HepG2 (cell line): ENCODE data around the gene SPECC1L. TPM values are rescaled to one million over a fixed set of nuclear protein-coding genes. Genes with fewer than 3 reads are reported as not detected.

Experiments used
- ATAC-seq: fragments of 200-7000 bp; cut with Tn5 transposase; 3 replicates; pipeline ENCODE4 v1.9.1; 2020; ENCODE audit warnings: mild to moderate bottlenecking, moderate library complexity
- BruUV-seq: library from RNA; stranded (reverse); fragments of 400-500 nt; replicated peaks from 2 replicates; lab custom pipeline; 2021; lab: Mats Ljungman, UMichigan
- CTCF ChIA-PET: fragments of 300-600 bp; formaldehyde crosslinking; extraction: SDS; loops from one replicate; lab custom pipeline; 2021; ENCODE audit warnings: low total read pairs, inconsistent platforms, low intra/inter-chr PET ratio; lab: Yijun Ruan, JAX
- POLR2A ChIA-PET: fragments of 350-600 bp; sonication (Branson Sonifier 250); formaldehyde crosslinking; loops from one replicate; lab custom pipeline; 2020; ENCODE audit warnings: antibody characterized with exemption, inconsistent platforms; lab: Yijun Ruan, JAX
- DNase-seq: peaks from one replicate; pipeline ENCODE4 v3.0.0-alpha.2; 2015; ENCODE audit warnings: low spot score
- FAIRE-seq: peaks from 3 replicates; lab custom pipeline; 2011; peaks lifted over from hg19 to GRCh38; lab: Jason Lieb, UNC
- H2AFZ ChIP-seq: one replicate; pipeline ENCODE4 v1.6.1; 2011; ENCODE audit warnings: low read length, inconsistent platforms
- H3K27ac ChIP-seq: fragments of 300-600 bp; 3 replicates; pipeline ENCODE4 v1.8.0; 2011; ENCODE audit warnings: mixed run types, mild to moderate bottlenecking, mixed read lengths, low read length, inconsistent platforms; ENCODE audit not compliant: insufficient read depth; ENCODE audit errors: extremely low read length
- H3K27me3 ChIP-seq, 2 experiments: fragments of 200-600 bp in 1 of 2; 2 replicates in 1 of 2; 3 replicates in 1 of 2; pipeline versions ENCODE4 v1.6.0 to v1.8.0; 2011; ENCODE audit warnings: low read length in 2 of 2, mild to moderate bottlenecking in 2 of 2, moderate library complexity in 2 of 2, inconsistent platforms in 1 of 2; ENCODE audit not compliant: insufficient read depth in 2 of 2, control insufficient read depth in 1 of 2
- H3K36me3 ChIP-seq, 2 experiments: fragments of 200-600 bp in 1 of 2; replicated peaks in 1 of 2; 2 replicates in 1 of 2; 3 replicates in 1 of 2; pipeline versions ENCODE4 v1.5.1 to v1.8.0; 2011; ENCODE audit warnings: low read length in 2 of 2, inconsistent platforms in 1 of 2; ENCODE audit not compliant: insufficient read depth in 2 of 2, control insufficient read depth in 1 of 2
- H3K4me1 ChIP-seq: 2 replicates; pipeline ENCODE4 v1.5.1; 2012; ENCODE audit warnings: low read length, inconsistent platforms; ENCODE audit not compliant: insufficient read depth
- H3K4me2 ChIP-seq: 2 replicates; pipeline ENCODE4 v1.6.0; 2011; ENCODE audit warnings: low read depth, low read length, inconsistent platforms
- H3K4me3 ChIP-seq, 3 experiments: fragments of 200-600 bp in 1 of 3; sonication (generic), shearing (Covaris generic) in 1 of 3; replicated peaks in 1 of 3; 2 replicates each; pipeline ENCODE4 v1.5.1; 2011 to 2016; ENCODE audit warnings: low read length in 3 of 3, inconsistent platforms in 2 of 3, low read depth in 2 of 3, mild to moderate bottlenecking in 2 of 3, control low read depth in 1 of 3, mixed read lengths in 1 of 3; ENCODE audit not compliant: insufficient read depth in 1 of 3
- H3K79me2 ChIP-seq: one replicate; pipeline ENCODE4 v1.6.1; 2011; ENCODE audit warnings: low read length, inconsistent platforms; ENCODE audit not compliant: insufficient read depth
- H3K9ac ChIP-seq: 2 replicates; pipeline ENCODE4 v1.6.0; 2011; ENCODE audit warnings: mild to moderate bottlenecking, low read depth, low read length, inconsistent platforms; ENCODE audit not compliant: insufficient read depth
- H3K9me3 ChIP-seq: 2 replicates; pipeline ENCODE4 v1.5.1; 2012; ENCODE audit warnings: mild to moderate bottlenecking, low read length
- H4K20me1 ChIP-seq: 2 replicates; pipeline ENCODE4 v1.6.0; 2011; ENCODE audit warnings: inconsistent platforms, mild to moderate bottlenecking, low read length, moderate library complexity; ENCODE audit not compliant: insufficient read depth
- ATF3 ChIP-seq: sonication (generic); formaldehyde crosslinking; IDR thresholded peaks from 2 replicates; pipeline ENCODE4 v1.4.0; 2020; ENCODE audit warnings: missing genetic modification reagents
- CHD2 ChIP-seq: IDR thresholded peaks from 2 replicates; pipeline ENCODE4 v1.6.1; 2011; ENCODE audit warnings: low read depth, low read length, improper control_type of control experiment
- FOXK2 ChIP-seq: fragments of 450-650 bp; IDR thresholded peaks from 2 replicates; pipeline ENCODE4 v1.6.1; 2016
- GTF3A ChIP-seq: sonication (generic); formaldehyde crosslinking; conservative IDR thresholded peaks from 2 replicates; pipeline ENCODE4 v1.4.0; 2020; ENCODE audit warnings: mild to moderate bottlenecking, missing genetic modification reagents
- MAFF ChIP-seq: IDR thresholded peaks from 2 replicates; pipeline ENCODE4 v1.6.1; 2011; ENCODE audit warnings: low read depth, low read length, improper control_type of control experiment
- MEIS1 ChIP-seq: sonication (generic); formaldehyde crosslinking; IDR thresholded peaks from 2 replicates; pipeline ENCODE4 v1.9.0; 2021; ENCODE audit warnings: mild to moderate bottlenecking, missing genetic modification reagents, moderate library complexity, borderline replicate concordance
- MLXIP ChIP-seq: sonication (generic); formaldehyde crosslinking; IDR thresholded peaks from 2 replicates; pipeline ENCODE4 v1.9.0; 2021; ENCODE audit warnings: missing genetic modification reagents, borderline replicate concordance
- POGZ ChIP-seq: sonication (generic); formaldehyde crosslinking; IDR thresholded peaks from 2 replicates; pipeline ENCODE4 v1.4.0; 2020; ENCODE audit warnings: mild to moderate bottlenecking, missing genetic modification reagents
- SETDB1 ChIP-seq: sonication (generic); formaldehyde crosslinking; IDR thresholded peaks from 2 replicates; pipeline ENCODE4 v1.5.1; 2020; ENCODE audit warnings: missing genetic modification reagents, mild to moderate bottlenecking, borderline replicate concordance
- SPEN ChIP-seq: sonication (generic); formaldehyde crosslinking; IDR thresholded peaks from 2 replicates; pipeline ENCODE4 v1.5.1; 2020; ENCODE audit warnings: low read depth, mild to moderate bottlenecking, missing genetic modification reagents
- WIZ ChIP-seq: sonication (generic); formaldehyde crosslinking; IDR thresholded peaks from 2 replicates; pipeline ENCODE4 v1.5.1; 2020; ENCODE audit warnings: mild to moderate bottlenecking, missing genetic modification reagents
- ZBTB7B ChIP-seq: sonication (generic); formaldehyde crosslinking; IDR thresholded peaks from 2 replicates; pipeline ENCODE4 v1.4.0; 2020; ENCODE audit warnings: missing genetic modification reagents
- ZNF260 ChIP-seq: sonication (generic); formaldehyde crosslinking; IDR thresholded peaks from 2 replicates; pipeline ENCODE4 v1.4.0; 2020; ENCODE audit warnings: missing genetic modification reagents, low read depth, mild to moderate bottlenecking, borderline replicate concordance
- ZNF446 ChIP-seq: sonication (generic); formaldehyde crosslinking; IDR thresholded peaks from 2 replicates; pipeline ENCODE4 v1.5.0; 2020; ENCODE audit warnings: mild to moderate bottlenecking, missing genetic modification reagents
- ZNF468 ChIP-seq: sonication (generic); formaldehyde crosslinking; IDR thresholded peaks from 2 replicates; pipeline ENCODE4 v1.8.0; 2022; ENCODE audit warnings: mild to moderate bottlenecking, moderate library complexity, missing genetic modification reagents
- ZNF589 ChIP-seq: sonication (generic); formaldehyde crosslinking; conservative IDR thresholded peaks from 2 replicates; pipeline ENCODE4 v1.8.0; 2022; ENCODE audit warnings: mild to moderate bottlenecking, moderate library complexity, missing genetic modification reagents
- WGBS: methylation state at CpG from one replicate; pipeline ENCODE4 v1.1.6; 2017; ENCODE audit warnings: low lambda C conversion rate; 5-methylcytosine and 5-hydroxymethylcytosine counted together
- in situ Hi-C: cut with HindIII; loops from 2 replicates; pipeline ENCODE4 v1.10.0; 2017; ENCODE audit warnings: low pct_unique_long_range_greater_than_20kb; ENCODE audit not compliant: extremely low pct_ligation_motif_present
- intact Hi-C: fragments of 100-400 bp; cut with micrococcal nuclease; formaldehyde crosslinking; loops from one replicate; pipeline ENCODE4 v1.10.0; 2022; ENCODE audit not compliant: unreplicated experiment
- polyA plus RNA-seq, 8 experiments: library from polyadenylated mRNA; depleted of rRNA in 3 of 8; stranded (reverse) in 7 of 8; unstranded in 1 of 8; fragments of >200 nt; fragmentation: Illumina TruSeq in 4 of 8; extraction: Trizol in 4 of 8; gene quantifications; 2 replicates each; pipeline versions ENCODE4 v1.2.1 to v1.2.3, GENCODE V29; 2011 to 2016; ENCODE audit warnings: low read depth in 4 of 8, missing spikeins in 1 of 8, mixed read lengths in 1 of 8; ENCODE audit not compliant: insufficient read depth in 1 of 8
- total RNA-seq, 5 experiments: library from RNA; depleted of rRNA; stranded (reverse); fragments of >200 nt; fragmentation: Illumina TruSeq; extraction: Trizol; gene quantifications; 2 replicates each; pipeline ENCODE4 v1.2.3, GENCODE V29; 2016; ENCODE audit warnings: low read depth in 1 of 5

Gene SPECC1L
- total and polyA plus RNA-seq, 2 of the 13 experiments (the other 11 are each of a cell fraction or from before 2014, with no cell fraction given): 14.1 to 30.3 TPM

- Histone ChIP-seq H3K27ac (no peak overlapping the region), H4K20me1 (no peaks in the 10 kb centered on the region), H3K9me3 (no peaks in the 10 kb centered on the region), H3K4me3 (no peak overlapping the region), H3K9ac (no peak overlapping the region), H3K79me2 (no peaks in the 10 kb centered on the region), H3K36me3 (peaks cover 18 to 67% of the 10 kb centered on the region in 2 experiments), H3K4me2 (no peak overlapping the region), H2AFZ (no peak overlapping the region), H3K27me3 (no peaks in the 10 kb centered on the region), H3K4me1 (no peaks in the 10 kb centered on the region)
- DNase-seq: no peak
- ChIA-PET POLR2A (no interaction called here), CTCF (no interaction called here)
- in situ Hi-C loops (no loop called here), intact Hi-C loops (no loop called here)
- BruUV-seq: no TSS peak
- WGBS: 97% methylated on average over 3 of the region's 3 CpGs
- no peak for FAIRE-seq
- no peak for ATAC-seq
- no peak for TF ChIP-seq CHD2
- TF ChIP-seq SETDB1 (CRISPR knock-in tag): no peak
- TF ChIP-seq FOXK2: no peak
- no peak for TF ChIP-seq MAFF
- TF ChIP-seq POGZ (CRISPR knock-in tag): no peak
- TF ChIP-seq GTF3A (CRISPR knock-in tag): no peak
- no peak for TF ChIP-seq SPEN (CRISPR knock-in tag)
Measured at GRCh38 chr22:24331468-24332440, 61.1 kb downstream of the SPECC1L start.

GRCh38 chr22:24333301-24333700 is 62.7 kb downstream of the SPECC1L start:
- no peaks in the 10 kb centered on the region for H3K79me2 ChIP-seq
- H3K36me3 ChIP-seq: peaks cover 18 to 71% of the 10 kb centered on the region in 2 experiments
- no peaks in the 10 kb centered on the region for H3K4me1 ChIP-seq
- H3K4me3 ChIP-seq: no peak overlapping the region
- in situ Hi-C loops (no loop called here), intact Hi-C loops (no loop called here)
- H3K27me3 ChIP-seq: no peaks in the 10 kb centered on the region
- no peaks in the 10 kb centered on the region for H4K20me1 ChIP-seq
- no peaks in the 10 kb centered on the region for H3K9me3 ChIP-seq
- no peak overlapping the region for H2AFZ ChIP-seq
- POLR2A ChIA-PET: no interaction called here
- ATAC-seq (no peak), FAIRE-seq (no peak), DNase-seq (no peak)
- WGBS: 95% methylated on average over 2 of the region's 2 CpGs
- no peak overlapping the region for H3K4me2 ChIP-seq
- BruUV-seq: no TSS peak
- CTCF ChIA-PET: no interaction called here
- no peak overlapping the region for H3K27ac ChIP-seq
- no peak overlapping the region for H3K9ac ChIP-seq
- TF ChIP-seq MEIS1 (CRISPR knock-in tag) (no peak), ZNF468 (no peak), ZNF446 (CRISPR knock-in tag) (no peak), WIZ (CRISPR knock-in tag) (no peak), ZBTB7B (no peak), ZNF589 (CRISPR knock-in tag) (no peak), ATF3 (CRISPR knock-in tag) (no peak), ZNF260 (no peak), MLXIP (CRISPR knock-in tag) (no peak)
